Chondrocyte (in vitro differentiated cells): ENCODE measurements around the gene GRK6. TPM values are rescaled to one million over a fixed set of nuclear protein-coding genes. Genes with fewer than 3 reads are reported as not detected.

Source experiments
- DNase-seq: peaks from one replicate; pipeline ENCODE4 v3.0.0; 2021; ENCODE audit warnings: mixed read lengths, low spot score
- H3K27ac Mint-ChIP-seq: one replicate; pipeline ENCODE4 v1.8.0; 2021; ENCODE audit warnings: mild to moderate bottlenecking, moderate library complexity, mixed read lengths; ENCODE audit not compliant: unreplicated experiment
- H3K27me3 Mint-ChIP-seq: 2 replicates; pipeline ENCODE4 v1.8.0; 2021; ENCODE audit warnings: low read depth, mixed read lengths
- H3K36me3 Mint-ChIP-seq: 2 replicates; pipeline ENCODE4 v1.8.0; 2021; ENCODE audit warnings: low read depth, mixed read lengths
- H3K4me1 Mint-ChIP-seq: 2 replicates; pipeline ENCODE4 v1.8.0; 2021; ENCODE audit warnings: low read depth, mild to moderate bottlenecking, mixed read lengths
- H3K4me3 Mint-ChIP-seq: one replicate; pipeline ENCODE4 v1.8.0; 2021; ENCODE audit warnings: mild to moderate bottlenecking, moderate library complexity, mixed read lengths; ENCODE audit not compliant: unreplicated experiment
- H3K9me3 Mint-ChIP-seq: 2 replicates; pipeline ENCODE4 v1.8.0; 2021; ENCODE audit warnings: low read depth, mixed read lengths
- CTCF ChIP-seq: fragments of 200-600 bp; sonication (generic); IDR thresholded peaks from 2 replicates; pipeline ENCODE4 v1.5.0; 2021; ENCODE audit warnings: antibody characterized with exemption, mild to moderate bottlenecking, moderate library complexity
- total RNA-seq: library from RNA; stranded (reverse); gene quantifications from 3 replicates; pipeline ENCODE4 v1.2.1, GENCODE V29; 2021

The GRK6 gene
- total RNA-seq, 1 donor from 2014 or later: 26.3 TPM

GRCh38 chr5:177468329-177468684, 41.8 kb downstream of the GRK6 start:
- peak overlapping the region; percentile 91 for H3K27ac Mint-ChIP-seq
- no peaks in the 10 kb centered on the region for H3K27me3 Mint-ChIP-seq
- no peak for TF ChIP-seq CTCF
- H3K4me1 Mint-ChIP-seq: peaks cover 42% of the 10 kb centered on the region
- H3K9me3 Mint-ChIP-seq: peaks cover 5% of the 10 kb centered on the region
- H3K4me3 Mint-ChIP-seq: peak overlapping the region; percentile 43
- no peak for DNase-seq
- H3K36me3 Mint-ChIP-seq: peaks cover 34% of the 10 kb centered on the region

GRCh38 chr5:177468685-177469628, 42.5 kb downstream of the GRK6 start:
- H3K27me3 Mint-ChIP-seq: no peaks in the 10 kb centered on the region
- H3K36me3 Mint-ChIP-seq: peaks cover 30% of the 10 kb centered on the region
- TF ChIP-seq CTCF: no peak
- H3K4me3 Mint-ChIP-seq: peak overlapping the region; percentile 43
- H3K4me1 Mint-ChIP-seq: peaks cover 44% of the 10 kb centered on the region
- peaks cover 5% of the 10 kb centered on the region for H3K9me3 Mint-ChIP-seq
- no peak for DNase-seq
- peak overlapping the region; percentile 91 for H3K27ac Mint-ChIP-seq

GRCh38 chr5:177469750-177470525, 43.5 kb downstream of the GRK6 start:
- DNase-seq: no peak
- Mint-ChIP-seq H3K4me3 (peak overlapping the region; percentile 52), H3K27ac (peak overlapping the region; percentile 85), H3K9me3 (peaks cover 5% of the 10 kb centered on the region), H3K27me3 (no peaks in the 10 kb centered on the region), H3K4me1 (peaks cover 53% of the 10 kb centered on the region), H3K36me3 (peaks cover 29% of the 10 kb centered on the region)
- TF ChIP-seq CTCF: no peak

GRCh38 chr5:177470759-177471536, 44.5 kb downstream of the GRK6 start:
- Mint-ChIP-seq H3K9me3 (peaks cover under 1% of the 10 kb centered on the region), H3K27ac (peak overlapping the region; percentile 79), H3K27me3 (no peaks in the 10 kb centered on the region), H3K4me3 (peak overlapping the region; percentile 77), H3K36me3 (peaks cover 19% of the 10 kb centered on the region), H3K4me1 (peaks cover 63% of the 10 kb centered on the region)
- no peak for TF ChIP-seq CTCF
- no peak for DNase-seq
